K562 (cell line): ENCODE measurements around the gene PYM1. TPM values are rescaled to one million over a fixed set of nuclear protein-coding genes. Genes with fewer than 3 reads are reported as not detected.

ENCODE experiments used
- NCOR1 ChIP-seq: fragments of 450-650 bp; IDR thresholded peaks from 2 replicates; pipeline ENCODE4 v1.6.1; 2016; ENCODE audit warnings: mild to moderate bottlenecking, moderate library complexity
- TBP ChIP-seq: optimal IDR thresholded peaks from 2 replicates; pipeline ENCODE3; 2011; ENCODE audit warnings: low read depth, low read length, improper control_type of control experiment
- ZBTB8A ChIP-seq: fragments of 450-650 bp; IDR thresholded peaks from 2 replicates; pipeline ENCODE4 v1.6.1; 2018; ENCODE audit warnings: mild to moderate bottlenecking, moderate library complexity; ENCODE audit not compliant: partially characterized antibody
- polyA plus RNA-seq, 8 experiments: library from polyadenylated mRNA; depleted of rRNA in 4 of 8; stranded (reverse) in 5 of 8; unstranded in 3 of 8; fragments of >200 nt; fragmentation: Nextera tagmentation in 2 of 8; fragmentation: Illumina TruSeq in 1 of 8; extraction: Ambion mirVana in 2 of 8; extraction: Trizol in 1 of 8; gene quantifications; 2 replicates each; pipeline versions ENCODE4 v1.2.1 to v1.2.3, GENCODE V29; 2011 to 2014; ENCODE audit warnings: inconsistent platforms in 1 of 8, missing spikeins in 1 of 8
- total RNA-seq, 7 experiments: library from RNA; depleted of rRNA in 6 of 7; stranded (reverse); fragments of >200 nt in 6 of 7; fragmentation: Illumina TruSeq in 2 of 7; extraction: Trizol in 2 of 7; gene quantifications; 2 replicates each; pipeline versions ENCODE4 v1.2.1 to v1.2.3, GENCODE V29; 2011 to 2021; ENCODE audit warnings: low replicate concordance in 1 of 7
- TF ChIP-seq, protein P1 (sequence below): fragments of 250-450 bp; sonication (Bioruptor Pico); IDR thresholded peaks from 2 replicates; pipeline ENCODE4 v1.5.0; 2020; ENCODE audit warnings: mild to moderate bottlenecking, borderline replicate concordance
- TF ChIP-seq, protein P2 (sequence below), 2 experiments: IDR thresholded peaks in 1 of 2; conservative IDR thresholded peaks in 1 of 2; 2 replicates each; pipeline ENCODE4 v1.6.1; 2016; ENCODE audit warnings: low read depth in 2 of 2, mild to moderate bottlenecking in 1 of 2, missing compliant biosample characterization in 1 of 2, missing genetic modification characterization in 1 of 2, moderate library complexity in 1 of 2
- TF ChIP-seq, protein P3 (sequence below): fragments of 250-450 bp; sonication (Bioruptor Pico); IDR thresholded peaks from 2 replicates; pipeline ENCODE4 v1.8.0; 2022; ENCODE audit warnings: moderate library complexity, mild to moderate bottlenecking, inconsistent platforms
- TF ChIP-seq, protein P4 (sequence below), 2 experiments: fragments of 450-650 bp in 1 of 2; IDR thresholded peaks; 2 replicates each; pipeline ENCODE4 v1.6.1; 2011 to 2017; ENCODE audit warnings: low read depth in 2 of 2, antibody characterized with exemption in 1 of 2, borderline replicate concordance in 1 of 2, low read length in 1 of 2, mild to moderate bottlenecking in 1 of 2, mixed read lengths in 1 of 2; ENCODE audit not compliant: control insufficient read depth in 1 of 2
- TF ChIP-seq, protein P5 (sequence below): sonication (generic); formaldehyde crosslinking; IDR thresholded peaks from 2 replicates; pipeline ENCODE4 v1.8.1; 2023; ENCODE audit warnings: mild to moderate bottlenecking, missing genetic modification reagents
- TF ChIP-seq, protein P6 (sequence below): sonication (generic); formaldehyde crosslinking; IDR thresholded peaks from 2 replicates; pipeline ENCODE4 v1.8.1; 2023; ENCODE audit warnings: mild to moderate bottlenecking, missing genetic modification reagents
- TF ChIP-seq, protein P7 (sequence below): IDR thresholded peaks from 2 replicates; pipeline ENCODE4 v1.6.1; 2011; ENCODE audit not compliant: insufficient read length; ENCODE audit errors: extremely low read depth

Gene PYM1
- total and polyA plus RNA-seq, 9 of the 15 experiments (the other 6 are each of a cell fraction or from before 2014, with no cell fraction given): 29.0 to 51.3 (median 34.1) TPM

DNA sequence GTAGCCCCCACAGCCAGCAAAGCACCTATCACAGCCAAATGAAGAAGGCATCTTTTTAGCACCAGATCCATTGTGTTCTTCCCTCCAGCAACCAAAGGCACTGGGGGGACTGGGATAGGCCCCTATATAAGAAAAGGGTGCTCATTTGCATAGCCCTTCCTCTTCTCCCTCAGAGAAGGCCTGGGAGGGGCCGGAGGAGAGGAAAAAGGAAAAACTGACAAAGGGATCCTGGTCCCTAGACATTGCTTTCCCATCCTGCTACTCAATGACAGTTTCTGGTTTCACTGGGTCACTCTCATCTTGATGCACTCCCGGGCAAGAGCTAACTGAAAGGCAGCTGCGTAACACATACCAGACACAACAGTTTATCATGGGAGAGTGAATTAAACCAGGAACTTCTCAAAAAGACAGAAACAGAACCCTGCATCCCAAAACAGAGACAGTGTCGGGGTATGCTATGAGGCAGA lies 38.3 kb upstream of the PYM1 start, which contains the start of gene PMEL (continued):
- TF ChIP-seq, protein P1, sequence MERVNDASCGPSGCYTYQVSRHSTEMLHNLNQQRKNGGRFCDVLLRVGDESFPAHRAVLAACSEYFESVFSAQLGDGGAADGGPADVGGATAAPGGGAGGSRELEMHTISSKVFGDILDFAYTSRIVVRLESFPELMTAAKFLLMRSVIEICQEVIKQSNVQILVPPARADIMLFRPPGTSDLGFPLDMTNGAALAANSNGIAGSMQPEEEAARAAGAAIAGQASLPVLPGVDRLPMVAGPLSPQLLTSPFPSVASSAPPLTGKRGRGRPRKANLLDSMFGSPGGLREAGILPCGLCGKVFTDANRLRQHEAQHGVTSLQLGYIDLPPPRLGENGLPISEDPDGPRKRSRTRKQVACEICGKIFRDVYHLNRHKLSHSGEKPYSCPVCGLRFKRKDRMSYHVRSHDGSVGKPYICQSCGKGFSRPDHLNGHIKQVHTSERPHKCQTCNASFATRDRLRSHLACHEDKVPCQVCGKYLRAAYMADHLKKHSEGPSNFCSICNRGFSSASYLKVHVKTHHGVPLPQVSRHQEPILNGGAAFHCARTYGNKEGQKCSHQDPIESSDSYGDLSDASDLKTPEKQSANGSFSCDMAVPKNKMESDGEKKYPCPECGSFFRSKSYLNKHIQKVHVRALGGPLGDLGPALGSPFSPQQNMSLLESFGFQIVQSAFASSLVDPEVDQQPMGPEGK (CRISPR knock-in tag): no peak
- TF ChIP-seq, protein P2, sequence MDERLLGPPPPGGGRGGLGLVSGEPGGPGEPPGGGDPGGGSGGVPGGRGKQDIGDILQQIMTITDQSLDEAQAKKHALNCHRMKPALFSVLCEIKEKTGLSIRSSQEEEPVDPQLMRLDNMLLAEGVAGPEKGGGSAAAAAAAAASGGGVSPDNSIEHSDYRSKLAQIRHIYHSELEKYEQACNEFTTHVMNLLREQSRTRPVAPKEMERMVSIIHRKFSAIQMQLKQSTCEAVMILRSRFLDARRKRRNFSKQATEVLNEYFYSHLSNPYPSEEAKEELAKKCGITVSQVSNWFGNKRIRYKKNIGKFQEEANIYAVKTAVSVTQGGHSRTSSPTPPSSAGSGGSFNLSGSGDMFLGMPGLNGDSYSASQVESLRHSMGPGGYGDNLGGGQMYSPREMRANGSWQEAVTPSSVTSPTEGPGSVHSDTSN (CRISPR knock-in tag; IDR thresholded peaks at IDR 0.05; ENCODE audit: low read depth): no peak
- TF ChIP-seq, protein P2 (tag; conservative IDR thresholded peaks at IDR 0.05; ENCODE audit: low read depth): no peak
- TF ChIP-seq, protein P3, sequence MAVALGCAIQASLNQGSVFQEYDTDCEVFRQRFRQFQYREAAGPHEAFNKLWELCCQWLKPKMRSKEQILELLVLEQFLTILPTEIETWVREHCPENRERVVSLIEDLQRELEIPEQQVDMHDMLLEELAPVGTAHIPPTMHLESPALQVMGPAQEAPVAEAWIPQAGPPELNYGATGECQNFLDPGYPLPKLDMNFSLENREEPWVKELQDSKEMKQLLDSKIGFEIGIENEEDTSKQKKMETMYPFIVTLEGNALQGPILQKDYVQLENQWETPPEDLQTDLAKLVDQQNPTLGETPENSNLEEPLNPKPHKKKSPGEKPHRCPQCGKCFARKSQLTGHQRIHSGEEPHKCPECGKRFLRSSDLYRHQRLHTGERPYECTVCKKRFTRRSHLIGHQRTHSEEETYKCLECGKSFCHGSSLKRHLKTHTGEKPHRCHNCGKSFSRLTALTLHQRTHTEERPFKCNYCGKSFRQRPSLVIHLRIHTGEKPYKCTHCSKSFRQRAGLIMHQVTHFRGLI (CRISPR knock-in tag): no peak
- no peak for TF ChIP-seq NCOR1
- TF ChIP-seq TBP: peak; percentile 76
- no peak for TF ChIP-seq ZBTB8A
- TF ChIP-seq, protein P4, sequence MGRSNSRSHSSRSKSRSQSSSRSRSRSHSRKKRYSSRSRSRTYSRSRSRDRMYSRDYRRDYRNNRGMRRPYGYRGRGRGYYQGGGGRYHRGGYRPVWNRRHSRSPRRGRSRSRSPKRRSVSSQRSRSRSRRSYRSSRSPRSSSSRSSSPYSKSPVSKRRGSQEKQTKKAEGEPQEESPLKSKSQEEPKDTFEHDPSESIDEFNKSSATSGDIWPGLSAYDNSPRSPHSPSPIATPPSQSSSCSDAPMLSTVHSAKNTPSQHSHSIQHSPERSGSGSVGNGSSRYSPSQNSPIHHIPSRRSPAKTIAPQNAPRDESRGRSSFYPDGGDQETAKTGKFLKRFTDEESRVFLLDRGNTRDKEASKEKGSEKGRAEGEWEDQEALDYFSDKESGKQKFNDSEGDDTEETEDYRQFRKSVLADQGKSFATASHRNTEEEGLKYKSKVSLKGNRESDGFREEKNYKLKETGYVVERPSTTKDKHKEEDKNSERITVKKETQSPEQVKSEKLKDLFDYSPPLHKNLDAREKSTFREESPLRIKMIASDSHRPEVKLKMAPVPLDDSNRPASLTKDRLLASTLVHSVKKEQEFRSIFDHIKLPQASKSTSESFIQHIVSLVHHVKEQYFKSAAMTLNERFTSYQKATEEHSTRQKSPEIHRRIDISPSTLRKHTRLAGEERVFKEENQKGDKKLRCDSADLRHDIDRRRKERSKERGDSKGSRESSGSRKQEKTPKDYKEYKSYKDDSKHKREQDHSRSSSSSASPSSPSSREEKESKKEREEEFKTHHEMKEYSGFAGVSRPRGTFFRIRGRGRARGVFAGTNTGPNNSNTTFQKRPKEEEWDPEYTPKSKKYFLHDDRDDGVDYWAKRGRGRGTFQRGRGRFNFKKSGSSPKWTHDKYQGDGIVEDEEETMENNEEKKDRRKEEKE (IDR thresholded peaks at IDR 0.05; ENCODE audit: borderline replicate concordance in 1 of 2, control insufficient read depth in 1 of 2, low read depth in 2 of 2, low read length in 1 of 2): 0 out of 4 replicates have a peak, but pooled peaks of 1 of the 2 experiments have one; percentile 63
- TF ChIP-seq, protein P5, sequence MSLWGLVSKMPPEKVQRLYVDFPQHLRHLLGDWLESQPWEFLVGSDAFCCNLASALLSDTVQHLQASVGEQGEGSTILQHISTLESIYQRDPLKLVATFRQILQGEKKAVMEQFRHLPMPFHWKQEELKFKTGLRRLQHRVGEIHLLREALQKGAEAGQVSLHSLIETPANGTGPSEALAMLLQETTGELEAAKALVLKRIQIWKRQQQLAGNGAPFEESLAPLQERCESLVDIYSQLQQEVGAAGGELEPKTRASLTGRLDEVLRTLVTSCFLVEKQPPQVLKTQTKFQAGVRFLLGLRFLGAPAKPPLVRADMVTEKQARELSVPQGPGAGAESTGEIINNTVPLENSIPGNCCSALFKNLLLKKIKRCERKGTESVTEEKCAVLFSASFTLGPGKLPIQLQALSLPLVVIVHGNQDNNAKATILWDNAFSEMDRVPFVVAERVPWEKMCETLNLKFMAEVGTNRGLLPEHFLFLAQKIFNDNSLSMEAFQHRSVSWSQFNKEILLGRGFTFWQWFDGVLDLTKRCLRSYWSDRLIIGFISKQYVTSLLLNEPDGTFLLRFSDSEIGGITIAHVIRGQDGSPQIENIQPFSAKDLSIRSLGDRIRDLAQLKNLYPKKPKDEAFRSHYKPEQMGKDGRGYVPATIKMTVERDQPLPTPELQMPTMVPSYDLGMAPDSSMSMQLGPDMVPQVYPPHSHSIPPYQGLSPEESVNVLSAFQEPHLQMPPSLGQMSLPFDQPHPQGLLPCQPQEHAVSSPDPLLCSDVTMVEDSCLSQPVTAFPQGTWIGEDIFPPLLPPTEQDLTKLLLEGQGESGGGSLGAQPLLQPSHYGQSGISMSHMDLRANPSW (CRISPR knock-in tag): no peak
- TF ChIP-seq, protein P6, sequence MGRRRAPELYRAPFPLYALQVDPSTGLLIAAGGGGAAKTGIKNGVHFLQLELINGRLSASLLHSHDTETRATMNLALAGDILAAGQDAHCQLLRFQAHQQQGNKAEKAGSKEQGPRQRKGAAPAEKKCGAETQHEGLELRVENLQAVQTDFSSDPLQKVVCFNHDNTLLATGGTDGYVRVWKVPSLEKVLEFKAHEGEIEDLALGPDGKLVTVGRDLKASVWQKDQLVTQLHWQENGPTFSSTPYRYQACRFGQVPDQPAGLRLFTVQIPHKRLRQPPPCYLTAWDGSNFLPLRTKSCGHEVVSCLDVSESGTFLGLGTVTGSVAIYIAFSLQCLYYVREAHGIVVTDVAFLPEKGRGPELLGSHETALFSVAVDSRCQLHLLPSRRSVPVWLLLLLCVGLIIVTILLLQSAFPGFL: no peak
- TF ChIP-seq, protein P7, sequence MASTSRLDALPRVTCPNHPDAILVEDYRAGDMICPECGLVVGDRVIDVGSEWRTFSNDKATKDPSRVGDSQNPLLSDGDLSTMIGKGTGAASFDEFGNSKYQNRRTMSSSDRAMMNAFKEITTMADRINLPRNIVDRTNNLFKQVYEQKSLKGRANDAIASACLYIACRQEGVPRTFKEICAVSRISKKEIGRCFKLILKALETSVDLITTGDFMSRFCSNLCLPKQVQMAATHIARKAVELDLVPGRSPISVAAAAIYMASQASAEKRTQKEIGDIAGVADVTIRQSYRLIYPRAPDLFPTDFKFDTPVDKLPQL: peak; percentile 37
